Heart right ventricle (tissue), 16 donors: ENCODE results near the gene VSTM5. TPM values are rescaled to one million over a fixed set of nuclear protein-coding genes. Genes with fewer than 3 reads are reported as not detected.

Experiments used
- ATAC-seq, 8 donors: fragments of 200-7000 bp; cut with Tn5 transposase; one replicate each; pipeline ENCODE4 v1.9.1; 2020; ENCODE audit warnings: mild to moderate bottlenecking in 8 of 8, moderate library complexity in 8 of 8, moderate number of reproducible peaks in 1 of 8
- DNase-seq, 2 donors: peaks; one replicate each; pipeline ENCODE4 v3.0.0-alpha.2; 2020
- H3K27ac ChIP-seq, 10 donors: fragments of 200-600 bp; sonication (generic) in 2 of 10; one replicate each; pipeline versions ENCODE4 v1.5.0 to v1.8.0; 2020 to 2022; ENCODE audit warnings: mild to moderate bottlenecking in 3 of 10
- H3K27me3 ChIP-seq, 7 donors: fragments of 200-600 bp; one replicate each; pipeline ENCODE4 v1.8.0; 2021 to 2022; ENCODE audit warnings: mild to moderate bottlenecking in 2 of 7
- H3K36me3 ChIP-seq, 9 donors: fragments of 200-600 bp; sonication (generic) in 1 of 9; one replicate each; pipeline versions ENCODE4 v1.5.0 to v1.8.0; 2020 to 2022; ENCODE audit warnings: mild to moderate bottlenecking in 2 of 9
- H3K4me1 ChIP-seq, 9 donors: fragments of 200-600 bp; sonication (generic) in 1 of 9; one replicate each; pipeline versions ENCODE4 v1.5.0 to v1.8.0; 2020 to 2022; ENCODE audit warnings: mild to moderate bottlenecking in 4 of 9
- H3K4me3 ChIP-seq, 10 donors: fragments of 200-600 bp; sonication (generic) in 2 of 10; one replicate each; pipeline versions ENCODE4 v1.5.0 to v1.8.0; 2020 to 2022; ENCODE audit warnings: mild to moderate bottlenecking in 7 of 10, moderate library complexity in 2 of 10
- H3K9me3 ChIP-seq, 11 donors: fragments of 200-600 bp in 10 of 11; sonication (generic) in 2 of 11; one replicate each; pipeline versions ENCODE4 v1.5.0 to v1.8.0; 2013 to 2022; ENCODE audit warnings: mild to moderate bottlenecking in 2 of 11, control low read depth in 1 of 11, moderate library complexity in 1 of 11
- CTCF ChIP-seq, 9 donors: fragments of 200-600 bp; sonication (generic) in 2 of 9; IDR thresholded peaks; one replicate each; pipeline versions ENCODE4 v1.5.0 to v1.8.0; 2021 to 2022; ENCODE audit warnings: antibody characterized with exemption in 9 of 9, mild to moderate bottlenecking in 5 of 9, moderate library complexity in 1 of 9
- WGBS, 2 donors: extraction: QIAGEN DNeasy Blood & Tissue Kit; methylation state at CpG; one replicate each; pipeline ENCODE4 v1.1.7; 2013; ENCODE audit warnings: inconsistent platforms in 1 of 2; 5-methylcytosine and 5-hydroxymethylcytosine counted together
- intact Hi-C, 10 donors: fragments of 100-400 bp; cut with DNase I; formaldehyde crosslinking; loops; one replicate each; pipeline versions ENCODE4 v1.11.1 to v1.14.2; 2022
- polyA plus RNA-seq, 2 donors: library from polyadenylated mRNA; stranded (reverse); fragments of 200-250 nt; gene quantifications; one replicate each; pipeline ENCODE4 v1.2.3, GENCODE V29; 2013
- total RNA-seq, 10 donors: library from RNA; stranded (reverse); fragmentation: NEBNext Ultra II Directional in 3 of 10; extraction: Animal tissue kit (Norgen Biotek cat#: 25700) in 3 of 10; gene quantifications; one replicate each; pipeline versions ENCODE4 v1.2.1 to v1.2.4, GENCODE V29; 2021 to 2023
- donor health status: Arrhythmogenic right ventricular cardiomyopathy.
- donor health status: ischemic (EF 13 %, LVEDD 7.1; RV severe dilation, severe dysfunction).
- donor health status: healthy with polysubstance abuse.
- donor health status: DM: no; HTN: yes; CAD: no.
- donor health status: DM: no; HTN: no; CAD: no.
- donor health status: ischemic (EF 25% LVEDD 6.9; RV normal size, moderate dysfunction).
- donor health status: ischemic (EF 25% LVEDD 5.7; RV mildly dilated, moderate dysfunction).
- donor health status: healthy.
- donor health status: DM: yes; HTN: yes; CAD: no.
- donor health status: Ischemic cardiomyopathy.
- donor health status: ischemic (EF 35%, LVEDD 5.7; RV mildly dilated, moderate dysfunction).
- donor health status: nonischemic (EF 11% LVEDD 7.7; RV severe dilation, severe dysfunction).
- donor health status: DM: yes; HTN: yes; CAD: no.
- donor health status: PGD.
- donor health status: ischemic (EF 29% LVEDD 5.4; RV normal size, mild dysfunction).
- donor health status: nonischemic (EF 23%, LVEDD 6.1; RV moderate dilation, normal function).

VSTM5 gene
- total and polyA plus RNA-seq, 12 donors, result 0.06 to 0.37 (median 0.20) TPM; not detected in 5

DNA sequence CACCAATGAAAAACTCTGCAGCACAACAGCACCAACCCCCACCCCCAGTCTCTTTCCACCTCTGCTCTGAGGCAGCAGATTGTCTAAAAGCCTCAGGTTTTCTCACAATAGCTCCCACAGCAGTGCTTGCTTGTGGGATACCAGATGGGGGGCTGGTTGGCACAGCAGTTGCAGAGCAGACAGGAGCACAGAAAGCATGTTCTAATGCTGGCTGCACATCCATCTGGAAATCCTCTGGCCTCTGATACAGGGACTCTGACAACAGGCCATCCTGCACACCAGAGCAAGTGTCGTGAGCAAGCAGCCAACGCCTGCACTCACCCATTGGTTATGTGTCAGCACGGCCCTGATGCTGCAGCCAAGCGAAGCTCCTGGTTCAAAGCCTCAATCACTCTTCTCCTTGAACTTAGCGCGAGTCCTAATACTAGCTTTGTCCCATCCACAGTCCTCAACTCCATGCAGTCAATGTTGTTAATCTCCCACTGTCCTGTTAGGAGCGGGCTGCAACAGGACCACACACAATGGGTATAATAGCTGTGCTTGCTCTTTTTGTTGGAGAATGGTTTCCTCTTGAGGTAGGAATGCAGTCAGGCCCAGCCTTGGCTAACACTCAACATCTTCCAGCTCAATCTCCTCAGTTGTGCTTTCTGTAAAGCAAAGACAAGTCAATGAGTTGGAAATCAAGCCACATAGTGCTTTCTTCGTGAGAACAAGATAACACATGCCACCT is 30.3 kb downstream of the VSTM5 start:
- peaks cover 0 to 13% (median 4%) of the 10 kb centered on the region in 9 donors for H3K4me1 ChIP-seq
- WGBS, 2 donors, result 84 to 85% methylated on average over 8 of the region's 8 CpGs
- H3K36me3 ChIP-seq, result peaks cover 0 to 13% (median 0%) of the 10 kb centered on the region in 9 donors
- intact Hi-C loops, result no loop called here
- DNase-seq, result no peak
- no peaks in the 10 kb centered on the region for H3K9me3 ChIP-seq
- no peaks in the 10 kb centered on the region for H3K27me3 ChIP-seq
- H3K27ac ChIP-seq, result no peak overlapping the region
- no peak for TF ChIP-seq CTCF (IDR thresholded peaks at IDR 0.05)
- peak in 1 of 8 donors; percentile 10 for ATAC-seq
- no peak overlapping the region for H3K4me3 ChIP-seq

DNA sequence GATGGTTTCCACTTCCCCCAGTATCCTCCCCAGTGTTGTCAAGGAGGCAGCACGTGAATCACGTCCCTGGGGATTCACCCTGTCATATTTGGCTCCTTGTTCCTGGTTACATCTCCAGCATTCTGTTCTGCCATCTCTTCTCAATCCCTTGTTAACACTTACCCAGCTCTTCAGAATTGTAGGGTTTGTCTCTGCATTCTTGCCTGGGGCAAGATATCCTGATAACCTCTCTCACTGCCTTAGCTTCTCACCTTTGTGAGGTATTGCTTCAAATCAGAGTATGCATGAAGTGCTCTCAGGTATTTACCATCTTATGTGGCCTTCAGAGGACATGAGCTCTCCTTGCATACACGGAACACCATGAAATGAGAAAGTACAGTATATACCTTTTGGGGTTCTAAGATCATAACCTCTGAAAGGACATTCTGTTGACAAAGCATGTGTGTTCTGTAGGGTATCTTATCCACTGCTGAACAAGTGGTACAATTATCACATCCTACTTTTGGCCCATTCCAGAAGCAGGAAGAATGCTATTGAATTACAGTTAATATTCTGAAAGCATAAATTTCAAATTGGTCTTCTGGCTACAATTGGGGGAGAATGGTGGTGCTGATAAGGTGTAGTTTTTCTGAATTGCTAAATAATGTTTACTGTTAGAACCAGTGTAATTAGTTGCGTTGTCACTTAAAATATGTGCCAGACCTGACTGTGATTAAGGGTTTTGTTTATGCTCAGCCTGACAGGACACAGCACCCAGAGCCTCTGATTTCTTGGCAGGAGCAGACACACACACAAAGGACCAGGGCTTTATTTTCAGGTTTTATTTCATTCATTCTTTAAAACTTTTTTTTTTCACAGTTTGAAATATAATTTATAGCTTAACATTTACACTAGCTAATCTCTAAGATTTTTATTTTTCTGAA is 32.7 kb downstream of the VSTM5 start:
- intact Hi-C loops, result no loop called here
- Histone ChIP-seq H3K27ac (peak overlapping the region in 1 of 10 donors; percentile 16), H3K9me3 (no peaks in the 10 kb centered on the region), H3K4me3 (no peak overlapping the region), H3K27me3 (no peaks in the 10 kb centered on the region), H3K36me3 (peaks cover 0 to 38% (median 5%) of the 10 kb centered on the region in 9 donors), H3K4me1 (peaks cover 0 to 19% (median 4%) of the 10 kb centered on the region in 9 donors)
- DNase-seq (no peak), ATAC-seq (peak in 5 of 8 donors; percentile 6 to 87 (median 69))
- TF ChIP-seq CTCF (IDR thresholded peaks at IDR 0.05), result no peak
- 28 to 41% methylated on average over 4 of the region's 4 CpGs for WGBS, 2 donors

DNA sequence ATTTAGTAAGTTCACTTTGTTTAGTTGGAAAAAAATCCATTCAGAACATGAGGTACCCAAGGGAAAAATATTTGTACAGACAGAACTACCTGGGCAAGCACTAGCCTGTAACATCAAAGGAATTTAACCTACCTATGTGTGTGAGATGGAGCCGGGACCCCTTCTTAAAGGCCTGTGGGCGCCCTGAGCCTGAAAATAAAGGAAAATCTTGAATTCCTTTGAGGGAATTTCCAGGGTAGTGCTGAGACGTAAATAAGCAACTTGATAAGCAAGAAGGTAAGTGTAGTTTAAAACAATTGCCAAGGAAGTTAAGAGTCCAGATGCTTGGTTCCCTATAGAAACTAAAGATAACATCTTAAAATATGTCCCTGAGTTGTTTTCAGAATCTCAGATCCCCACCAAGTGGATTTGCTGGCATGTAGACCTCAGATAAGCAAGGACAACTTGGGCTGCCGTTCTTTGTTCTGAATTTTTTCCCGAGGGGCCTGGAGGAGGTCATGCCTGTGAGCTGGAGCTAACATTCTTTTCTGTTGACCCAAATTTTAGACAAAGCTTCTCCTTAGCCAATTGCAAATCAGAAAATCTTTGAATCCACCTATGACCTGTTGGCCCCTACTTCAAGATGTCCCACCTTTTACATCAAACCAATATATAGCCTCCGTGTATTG is 35.3 kb downstream of the VSTM5 start:
- peaks cover 0 to 19% (median 4%) of the 10 kb centered on the region in 9 donors for H3K4me1 ChIP-seq
- intact Hi-C loops, result no loop called here
- H3K9me3 ChIP-seq, result no peaks in the 10 kb centered on the region
- DNase-seq (no peak), ATAC-seq (no peak)
- H3K4me3 ChIP-seq, result no peak overlapping the region
- H3K36me3 ChIP-seq, result peaks cover 0 to 64% (median 31%) of the 10 kb centered on the region in 9 donors
- WGBS, 2 donors, result 73 to 77% methylated on average over 6 of the region's 6 CpGs
- H3K27ac ChIP-seq, result no peak overlapping the region
- H3K27me3 ChIP-seq, result no peaks in the 10 kb centered on the region
- TF ChIP-seq CTCF (IDR thresholded peaks at IDR 0.05), result no peak

DNA sequence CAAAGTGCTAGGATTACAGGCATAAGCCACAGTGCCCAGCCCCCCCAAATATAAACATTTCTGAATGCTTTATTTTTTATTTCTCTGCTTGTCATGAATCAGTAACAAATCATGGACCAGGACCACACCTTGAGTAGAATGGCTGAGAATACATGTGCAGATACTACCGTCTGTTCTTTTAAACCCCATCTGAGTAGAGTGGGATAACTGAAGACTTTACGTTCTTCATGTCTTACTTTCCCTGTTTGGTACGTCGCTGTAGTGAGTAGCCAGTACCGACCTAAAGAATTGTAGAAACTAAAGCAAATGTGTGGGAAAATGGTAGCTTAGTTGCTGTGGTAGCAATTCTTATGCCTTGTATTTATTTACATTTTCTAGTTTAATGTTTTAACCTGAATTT is 36.4 kb downstream of the VSTM5 start:
- 96 to 98% methylated on average over 5 of the region's 5 CpGs for WGBS, 2 donors
- Histone ChIP-seq H3K27ac (no peak overlapping the region), H3K9me3 (no peaks in the 10 kb centered on the region), H3K4me1 (peaks cover 0 to 19% (median 4%) of the 10 kb centered on the region in 9 donors), H3K4me3 (no peak overlapping the region), H3K27me3 (no peaks in the 10 kb centered on the region), H3K36me3 (peaks cover 0 to 75% (median 38%) of the 10 kb centered on the region in 9 donors)
- no peak for TF ChIP-seq CTCF (IDR thresholded peaks at IDR 0.05)
- intact Hi-C loops, result no loop called here
- DNase-seq (no peak), ATAC-seq (no peak)
